Measurements from ENCODE around the gene RAB44.

- no peak for TF ChIP-seq CTCF (IDR thresholded peaks at IDR 0.05)
- TF ChIP-seq POLR2A (IDR thresholded peaks at IDR 0.05): no peak
These were observed 35.2 kb upstream of the RAB44 start for GRCh38 chr6:36662380-36662779.

All from right lobe of liver (tissue), 4 donors.